Lower leg skin (tissue), 3 donors: ENCODE results near the gene KCND2.

Source experiments
- CTCF ChIP-seq, 3 donors: fragments of 450-650 bp; IDR thresholded peaks; one replicate each; pipeline ENCODE4 v1.5.1; 2016; ENCODE audit warnings: antibody characterized with exemption in 3 of 3, mild to moderate bottlenecking in 3 of 3, moderate library complexity in 2 of 3
- POLR2A ChIP-seq, 2 donors: fragments of 450-650 bp; IDR thresholded peaks; one replicate each; pipeline ENCODE4 v1.6.1; 2016 to 2017; ENCODE audit warnings: antibody characterized with exemption in 2 of 2, mild to moderate bottlenecking in 1 of 2, moderate library complexity in 1 of 2

GRCh38 chr7:120320218-120320961 is 47.4 kb downstream of the KCND2 start:
- no peak for TF ChIP-seq CTCF (IDR thresholded peaks at IDR 0.05)
- no peak for TF ChIP-seq POLR2A (IDR thresholded peaks at IDR 0.05)
